Suprapubic skin (tissue), 4 donors: Measurements from ENCODE around the gene GKAP1.

Experiments
- EP300 ChIP-seq: sonication (generic); formaldehyde crosslinking; IDR thresholded peaks from one replicate; pipeline ENCODE4 v1.6.1; 2017; ENCODE audit warnings: antibody characterized with exemption
- POLR2A ChIP-seq, 2 donors: fragments of 450-650 bp; IDR thresholded peaks; one replicate each; pipeline ENCODE4 v1.6.1; 2017; ENCODE audit warnings: antibody characterized with exemption in 2 of 2, mild to moderate bottlenecking in 2 of 2, moderate library complexity in 2 of 2
- POLR2AphosphoS5 ChIP-seq, 3 donors: sonication (generic); formaldehyde crosslinking; IDR thresholded peaks; one replicate each; pipeline ENCODE4 v1.6.1; 2017; ENCODE audit warnings: antibody characterized with exemption in 3 of 3
- TF ChIP-seq, protein P1 (sequence below), 2 donors: fragments of 200-600 bp in 1 of 2; fragments of 450-650 bp in 1 of 2; sonication (generic) in 1 of 2; IDR thresholded peaks; one replicate each; pipeline ENCODE4 v1.5.1; 2016 to 2019; ENCODE audit warnings: antibody characterized with exemption in 2 of 2, mild to moderate bottlenecking in 1 of 2, moderate library complexity in 1 of 2

DNA sequence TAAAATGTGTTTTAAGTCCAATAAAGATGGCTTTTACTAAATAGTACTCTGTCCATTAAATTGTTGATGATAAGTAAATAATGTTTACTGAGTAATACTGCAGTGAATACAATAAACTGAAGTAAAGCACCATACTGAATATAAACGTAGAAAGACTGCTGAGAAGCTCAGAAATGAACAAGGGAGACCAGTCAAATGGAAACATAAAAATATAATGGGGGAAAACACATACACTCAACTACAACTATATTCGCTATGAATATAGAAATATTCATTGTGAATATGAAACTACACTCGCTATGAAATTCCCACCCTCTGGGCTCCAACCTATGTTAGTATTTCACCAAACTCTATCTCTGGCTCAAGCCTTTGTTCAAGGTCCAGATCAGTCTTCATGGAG is 67.9 kb downstream of the GKAP1 start:
- TF ChIP-seq, protein P1, sequence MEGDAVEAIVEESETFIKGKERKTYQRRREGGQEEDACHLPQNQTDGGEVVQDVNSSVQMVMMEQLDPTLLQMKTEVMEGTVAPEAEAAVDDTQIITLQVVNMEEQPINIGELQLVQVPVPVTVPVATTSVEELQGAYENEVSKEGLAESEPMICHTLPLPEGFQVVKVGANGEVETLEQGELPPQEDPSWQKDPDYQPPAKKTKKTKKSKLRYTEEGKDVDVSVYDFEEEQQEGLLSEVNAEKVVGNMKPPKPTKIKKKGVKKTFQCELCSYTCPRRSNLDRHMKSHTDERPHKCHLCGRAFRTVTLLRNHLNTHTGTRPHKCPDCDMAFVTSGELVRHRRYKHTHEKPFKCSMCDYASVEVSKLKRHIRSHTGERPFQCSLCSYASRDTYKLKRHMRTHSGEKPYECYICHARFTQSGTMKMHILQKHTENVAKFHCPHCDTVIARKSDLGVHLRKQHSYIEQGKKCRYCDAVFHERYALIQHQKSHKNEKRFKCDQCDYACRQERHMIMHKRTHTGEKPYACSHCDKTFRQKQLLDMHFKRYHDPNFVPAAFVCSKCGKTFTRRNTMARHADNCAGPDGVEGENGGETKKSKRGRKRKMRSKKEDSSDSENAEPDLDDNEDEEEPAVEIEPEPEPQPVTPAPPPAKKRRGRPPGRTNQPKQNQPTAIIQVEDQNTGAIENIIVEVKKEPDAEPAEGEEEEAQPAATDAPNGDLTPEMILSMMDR (IDR thresholded peaks at IDR 0.05), result no peak
- TF ChIP-seq POLR2AphosphoS5 (IDR thresholded peaks at IDR 0.05), result no peak
- no peak for TF ChIP-seq POLR2A (IDR thresholded peaks at IDR 0.05)
- no peak for TF ChIP-seq EP300
